ENCODE data around the gene LGALS13.

The LGALS13 gene

GRCh38 chr19:39655613-39656012 is 53.3 kb downstream of the LGALS13 start, which contains the start of gene LGALS16:
Gene LGALS16 (plus strand): TSS chr19:39655913. CDS start chr19:39655962, 49 bp downstream.
- Histone ChIP-seq H3K4me3 (replicated peaks; ENCODE audit: low read depth, low read length) (no peak within 1 kb of the TSS), H3K27me3 (replicated peaks; ENCODE audit: control insufficient read depth, insufficient read depth, low read length) (no peaks in the 10 kb centered on the region; the same call in 1 of the 2 replicates), H3K36me3 (ENCODE audit: control insufficient read depth, insufficient read depth, low read length) (no peaks in the 10 kb centered on the region)
- TF ChIP-seq, protein P1, sequence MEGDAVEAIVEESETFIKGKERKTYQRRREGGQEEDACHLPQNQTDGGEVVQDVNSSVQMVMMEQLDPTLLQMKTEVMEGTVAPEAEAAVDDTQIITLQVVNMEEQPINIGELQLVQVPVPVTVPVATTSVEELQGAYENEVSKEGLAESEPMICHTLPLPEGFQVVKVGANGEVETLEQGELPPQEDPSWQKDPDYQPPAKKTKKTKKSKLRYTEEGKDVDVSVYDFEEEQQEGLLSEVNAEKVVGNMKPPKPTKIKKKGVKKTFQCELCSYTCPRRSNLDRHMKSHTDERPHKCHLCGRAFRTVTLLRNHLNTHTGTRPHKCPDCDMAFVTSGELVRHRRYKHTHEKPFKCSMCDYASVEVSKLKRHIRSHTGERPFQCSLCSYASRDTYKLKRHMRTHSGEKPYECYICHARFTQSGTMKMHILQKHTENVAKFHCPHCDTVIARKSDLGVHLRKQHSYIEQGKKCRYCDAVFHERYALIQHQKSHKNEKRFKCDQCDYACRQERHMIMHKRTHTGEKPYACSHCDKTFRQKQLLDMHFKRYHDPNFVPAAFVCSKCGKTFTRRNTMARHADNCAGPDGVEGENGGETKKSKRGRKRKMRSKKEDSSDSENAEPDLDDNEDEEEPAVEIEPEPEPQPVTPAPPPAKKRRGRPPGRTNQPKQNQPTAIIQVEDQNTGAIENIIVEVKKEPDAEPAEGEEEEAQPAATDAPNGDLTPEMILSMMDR (IDR thresholded peaks at IDR 0.05; ENCODE audit: insufficient read depth, low read length, poor library complexity, severe bottlenecking): no peak
- no peak for DNase-seq (ENCODE audit: extremely low read depth, insufficient read length)
